ENCODE measurements around the gene ZNF618.

The ZNF618 gene

GRCh38 chr9:114021578-114021977, 145.5 kb downstream of the ZNF618 start:
- no peak for DNase-seq (ENCODE audit: low read depth in 2 of 2)

- no peak for DNase-seq (ENCODE audit: low read depth in 2 of 2)
Observed at GRCh38 chr9:114023961-114024360, 147.9 kb downstream of the ZNF618 start.

- no peak for DNase-seq (ENCODE audit: low read depth in 2 of 2)
Observed at GRCh38 chr9:114025196-114025753, 149.2 kb downstream of the ZNF618 start.

DNA sequence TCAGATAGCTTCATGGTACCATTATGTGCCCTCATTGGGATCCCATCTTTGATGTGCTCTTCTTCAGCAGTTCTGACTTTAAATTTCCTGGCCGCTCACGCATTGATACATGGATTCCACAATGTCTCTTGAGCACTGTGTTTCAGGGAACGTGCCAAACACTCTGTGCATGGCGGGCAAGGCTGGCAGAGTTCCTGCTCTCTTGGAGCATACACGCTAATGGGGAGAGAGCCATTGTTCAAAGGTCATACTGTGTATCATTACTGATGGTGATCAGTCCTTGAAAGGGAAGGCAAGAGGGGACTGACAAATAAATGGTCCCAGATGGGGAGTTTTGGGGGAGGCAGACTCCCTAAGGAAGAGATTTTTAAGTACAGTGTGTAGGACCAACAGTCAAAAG, 149.7 kb downstream of the ZNF618 start:
- DNase-seq (ENCODE audit: low read depth in 2 of 2): no peak

DNA sequence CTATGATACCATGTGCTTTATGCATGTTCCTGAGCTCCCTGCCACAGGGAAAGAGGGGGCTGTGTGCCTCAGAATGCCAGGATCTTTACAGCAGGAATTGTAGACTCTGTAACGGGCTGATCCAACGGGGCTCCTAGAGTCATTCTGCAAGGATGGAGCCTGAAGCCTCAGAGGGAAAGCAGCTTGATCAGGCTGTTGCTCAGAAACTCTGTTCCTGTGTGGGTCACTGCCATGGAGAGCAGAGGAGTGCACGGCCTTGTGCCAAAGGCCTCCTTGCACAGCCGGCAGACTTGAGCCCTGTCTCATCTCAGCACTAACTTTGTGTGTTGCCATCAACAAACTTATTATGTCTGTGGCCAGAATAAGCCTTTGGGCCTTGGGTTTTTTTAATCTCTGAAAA, 150.2 kb downstream of the ZNF618 start:
- DNase-seq (ENCODE audit: low read depth in 2 of 2): no peak

DNA sequence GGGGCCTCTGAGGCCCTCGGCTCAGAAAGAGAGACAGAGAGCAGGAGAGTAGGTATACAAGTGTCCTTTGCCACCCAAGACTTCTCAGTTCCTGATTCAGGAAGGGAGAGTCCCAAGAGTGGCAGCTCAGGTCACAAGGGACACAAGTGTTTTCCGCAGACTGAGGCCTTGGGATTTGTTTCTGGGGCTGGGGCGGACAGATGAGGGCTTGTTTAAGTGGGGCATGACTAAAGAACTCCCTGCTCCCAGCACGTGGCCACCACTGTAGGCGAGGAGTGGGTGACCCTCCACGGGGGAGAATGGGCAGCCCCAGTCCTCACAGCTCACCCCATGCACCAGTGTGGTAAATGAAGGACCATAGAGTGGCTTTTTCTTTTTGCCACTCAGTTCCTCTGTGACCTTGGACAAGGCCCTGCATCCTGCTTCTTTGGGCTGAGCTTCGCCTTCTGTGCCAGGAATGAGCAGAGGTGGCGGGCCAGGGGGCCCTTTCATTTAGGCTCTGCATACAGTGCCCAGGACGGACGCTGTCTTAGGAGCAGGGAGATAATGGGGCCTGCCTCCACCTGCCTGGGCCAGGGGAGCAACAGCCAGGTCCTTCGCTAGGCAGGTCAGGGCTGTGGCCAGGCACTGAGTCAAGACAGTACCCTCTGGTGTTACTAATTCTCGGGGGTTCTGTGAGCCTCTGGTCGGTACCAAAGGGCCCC, 151.2 kb downstream of the ZNF618 start:
- DNase-seq (ENCODE audit: low read depth in 2 of 2): no peak

GRCh38 chr9:114027863-114028465, 151.9 kb downstream of the ZNF618 start:
- DNase-seq (ENCODE audit: low read depth in 2 of 2): no peak

DNA sequence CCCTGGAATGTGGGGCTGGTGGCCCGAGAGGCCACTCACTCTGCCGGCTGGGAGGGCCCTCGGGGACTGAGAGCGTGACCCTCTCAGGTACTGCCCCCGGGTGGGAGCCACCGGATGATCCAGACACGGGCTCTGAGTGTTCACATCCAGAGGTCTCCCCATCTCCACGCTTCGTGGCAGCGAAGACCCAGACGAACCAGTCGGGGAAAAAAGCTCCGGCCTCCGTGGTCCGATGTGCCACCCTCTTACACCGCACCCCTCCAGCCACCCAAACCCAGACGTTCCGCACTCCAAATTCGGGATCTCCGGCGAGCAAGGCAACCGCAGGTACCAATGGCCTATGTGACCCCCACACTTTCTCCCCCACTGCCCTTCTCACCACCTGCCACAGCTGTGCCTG, 152.5 kb downstream of the ZNF618 start:
- no peak for DNase-seq (ENCODE audit: low read depth in 2 of 2)

GRCh38 chr9:114029311-114030170, 153.4 kb downstream of the ZNF618 start:
- no peak for DNase-seq (ENCODE audit: low read depth in 2 of 2)

- DNase-seq (ENCODE audit: low read depth in 2 of 2): no peak
Observed at GRCh38 chr9:114030364-114030763, 154.3 kb downstream of the ZNF618 start.

DNA sequence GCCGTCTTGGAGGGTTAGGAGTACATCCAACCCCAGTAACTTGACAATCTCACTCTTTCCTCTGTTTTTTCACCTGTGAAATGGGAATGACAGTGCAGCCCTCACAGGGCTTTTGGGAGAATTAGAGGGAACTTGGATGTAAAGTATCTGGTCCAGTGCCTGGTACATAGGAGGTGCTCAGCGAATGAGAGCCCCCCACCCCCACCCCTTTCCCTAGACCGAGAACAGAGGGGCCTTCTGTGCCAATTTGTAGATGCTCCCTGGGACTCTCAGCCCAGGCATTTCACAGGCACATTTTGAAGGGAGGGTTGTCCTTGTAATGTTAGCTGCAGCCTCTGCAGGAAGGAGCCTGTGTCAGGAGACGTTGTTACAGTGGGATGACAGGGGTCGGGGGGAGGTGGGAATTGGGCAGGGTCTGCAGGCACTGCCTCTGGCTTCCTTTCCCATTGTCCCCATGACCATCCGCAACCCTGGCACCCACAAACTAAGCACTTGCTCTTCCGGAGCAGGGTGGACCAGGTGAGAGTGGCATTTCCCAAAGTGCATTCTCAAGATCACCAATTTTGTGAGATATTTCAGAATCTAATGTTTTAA, 155.0 kb downstream of the ZNF618 start:
- no peak for DNase-seq (ENCODE audit: low read depth in 2 of 2)

GRCh38 chr9:114031948-114032840, 156.1 kb downstream of the ZNF618 start:
- no peak for DNase-seq (ENCODE audit: low read depth in 2 of 2)

GRCh38 chr9:114033397-114034103, 157.4 kb downstream of the ZNF618 start:
- no peak for DNase-seq (ENCODE audit: low read depth in 2 of 2)

DNA sequence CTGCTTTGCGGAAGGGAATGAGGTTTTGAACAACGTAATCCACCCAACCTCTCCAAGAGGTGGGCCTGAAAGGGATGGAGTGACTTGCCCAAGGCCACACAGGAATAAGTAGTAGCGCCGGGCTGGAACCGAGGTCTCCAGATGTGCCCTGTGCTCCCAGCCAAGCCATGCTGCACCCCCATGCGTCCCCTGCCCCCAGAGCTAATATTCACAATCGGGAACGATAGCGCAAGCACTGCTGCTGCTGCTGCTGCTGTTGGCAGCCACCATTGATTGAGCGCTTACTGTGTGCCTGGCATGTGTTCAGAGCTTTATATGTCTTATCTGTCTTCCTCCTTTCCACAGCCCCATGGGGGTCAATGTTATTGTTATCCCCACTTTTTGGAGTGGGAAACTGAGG, 158.1 kb downstream of the ZNF618 start:
- DNase-seq (ENCODE audit: low read depth in 2 of 2): no peak

- DNase-seq (ENCODE audit: low read depth in 2 of 2): no peak
Observed at GRCh38 chr9:114034661-114035062, 158.6 kb downstream of the ZNF618 start.

- DNase-seq (ENCODE audit: low read depth in 2 of 2): no peak
Observed at GRCh38 chr9:114035221-114035844, 159.2 kb downstream of the ZNF618 start.

DNA sequence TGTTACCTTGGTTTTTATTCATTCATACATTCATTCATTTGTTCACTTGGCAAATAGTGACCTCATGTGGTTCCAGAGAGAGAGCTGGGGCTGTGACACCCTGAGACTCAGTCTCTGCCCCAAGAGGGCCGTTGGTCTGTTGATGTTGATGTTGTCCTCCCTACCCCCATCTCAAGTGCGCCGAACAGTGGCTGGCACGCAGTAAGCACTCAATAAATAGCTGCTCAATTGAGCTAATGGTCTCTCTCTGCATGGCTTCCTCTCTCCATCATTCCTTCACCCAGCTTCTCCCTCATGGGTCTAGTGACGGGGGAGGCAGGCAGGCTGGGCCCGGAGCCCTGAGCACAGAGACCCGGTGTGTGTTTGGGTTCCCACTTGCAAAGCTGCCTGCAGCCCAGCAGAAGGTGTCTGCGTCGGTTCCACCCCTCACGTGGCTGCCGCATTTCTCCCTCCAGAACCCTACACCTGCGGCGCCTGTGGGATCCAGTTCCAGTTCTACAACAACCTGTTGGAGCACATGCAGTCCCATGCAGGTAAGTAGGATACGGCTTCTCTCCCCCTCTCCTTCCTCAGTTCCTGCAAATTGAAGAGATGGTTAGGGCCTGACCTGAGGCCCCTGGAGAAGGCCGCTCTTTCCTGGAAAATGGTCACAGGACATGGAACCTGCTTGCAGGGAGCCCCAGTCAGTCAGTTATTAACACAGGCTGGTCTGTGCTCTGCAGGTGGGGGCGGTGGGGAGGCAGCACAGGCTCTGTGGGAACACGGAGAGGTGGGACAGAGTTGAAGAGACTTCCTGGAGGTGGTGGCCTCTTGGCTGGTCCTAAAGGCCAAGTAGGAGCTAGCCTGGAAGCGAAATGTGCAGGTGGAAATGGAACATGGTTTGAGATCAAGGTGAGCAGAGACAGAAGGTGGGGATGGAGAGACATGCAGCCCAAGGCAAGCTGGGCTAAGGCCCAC, 160.0 kb downstream of the ZNF618 start:
- no peak for DNase-seq (ENCODE audit: low read depth in 2 of 2)

DNA sequence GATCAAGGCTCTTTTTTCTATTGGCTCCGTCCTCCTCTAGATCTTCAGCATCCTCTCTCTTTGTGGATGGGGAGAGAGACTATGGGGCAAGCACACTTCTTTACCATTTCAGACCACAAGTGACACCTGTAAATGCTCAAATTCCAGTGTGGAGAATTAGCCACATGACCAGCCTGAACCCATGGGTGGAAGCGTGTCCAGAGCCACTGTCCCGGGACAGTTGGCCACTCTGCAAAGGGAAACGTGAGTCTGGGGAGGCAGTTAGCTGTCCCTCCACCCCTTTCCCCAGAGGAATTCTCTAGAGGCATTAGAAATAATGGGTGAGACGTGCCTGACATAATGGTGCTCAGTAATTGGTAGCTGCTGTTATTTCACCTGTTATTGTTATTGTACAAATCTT, 161.1 kb downstream of the ZNF618 start:
- no peak for DNase-seq (ENCODE audit: low read depth in 2 of 2)

Data from stimulated activated CD4-positive, alpha-beta T cell treated with anti-CD3 and anti-CD28 coated beads, Interleukin-12 subunit alpha, Interleukin-12 subunit beta, amount 100 ng/mL, for 24 hours (primary cell).